GM12878 (cell line): Measurements from ENCODE around the gene GID8. TPM values are rescaled to one million over a fixed set of nuclear protein-coding genes. Genes with fewer than 3 reads are reported as not detected.
A peak's percentile ranks its signal among the peaks of the same experiment; 100 is the strongest.

Source experiments
- ATAC-seq: fragments of 200-7000 bp; cut with Tn5 transposase; 3 replicates; pipeline ENCODE4 v1.9.1; 2020; ENCODE audit warnings: mild to moderate bottlenecking, moderate library complexity
- BruUV-seq: library from RNA; stranded (reverse); fragments of 400-500 nt; replicated peaks from 2 replicates; lab custom pipeline; 2021; lab: Mats Ljungman, UMichigan
- CTCF ChIA-PET: fragments of 300-600 bp; sonication (Branson Sonifier 250); formaldehyde crosslinking; extraction: SDS; loops from one replicate; lab custom pipeline; 2021; ENCODE audit warnings: inconsistent platforms; lab: Yijun Ruan, JAX
- POLR2A ChIA-PET: fragments of 350-600 bp; formaldehyde crosslinking; extraction: SDS; loops from one replicate; lab custom pipeline; 2021; ENCODE audit warnings: inconsistent platforms; lab: Charles Lee
- RAD21 ChIA-PET: fragments of 300-600 bp; sonication (Branson Sonifier 250); formaldehyde crosslinking; loops from one replicate; lab custom pipeline; 2023; ENCODE audit warnings: antibody characterized with exemption; ENCODE audit not compliant: unreplicated experiment; lab: Charles Lee
- SMC1A ChIA-PET: fragments of 300-600 bp; sonication (Branson Sonifier 250); formaldehyde crosslinking; loops from one replicate; lab custom pipeline; 2023; ENCODE audit not compliant: unreplicated experiment, uncharacterized antibody; lab: Charles Lee
- DNase-seq: peaks from one replicate; pipeline ENCODE4 v3.0.0-alpha.2; 2011; ENCODE audit warnings: low read depth, low spot score
- FAIRE-seq: peaks from 3 replicates; lab custom pipeline; 2011; peaks lifted over from hg19 to GRCh38; lab: Jason Lieb, UNC
- H2AFZ ChIP-seq: 2 replicates; pipeline ENCODE4 v1.6.0; 2011; ENCODE audit warnings: low read depth, low read length, control low read depth; ENCODE audit not compliant: control insufficient read depth
- H3K27ac ChIP-seq: 2 replicates; pipeline ENCODE4 v1.5.1; 2011; ENCODE audit warnings: control low read depth; ENCODE audit not compliant: control insufficient read depth, insufficient read depth
- H3K27me3 ChIP-seq, 2 experiments: replicated peaks in 1 of 2; 2 replicates each; pipeline versions ENCODE4 v1.6.0 to v1.6.1; 2011; ENCODE audit warnings: low read length in 1 of 2; ENCODE audit not compliant: control insufficient read depth in 2 of 2, insufficient read depth in 2 of 2
- H3K36me3 ChIP-seq, 2 experiments: 2 replicates each; pipeline ENCODE4 v1.5.1; 2011; ENCODE audit warnings: low read length in 1 of 2; ENCODE audit not compliant: control insufficient read depth in 2 of 2, insufficient read depth in 2 of 2
- H3K4me1 ChIP-seq: 2 replicates; pipeline ENCODE4 v1.6.1; 2011; ENCODE audit warnings: mild to moderate bottlenecking, low read length, moderate library complexity, mixed read lengths; ENCODE audit not compliant: control insufficient read depth, insufficient read depth
- H3K4me2 ChIP-seq: 2 replicates; pipeline ENCODE4 v1.6.0; 2011; ENCODE audit warnings: control low read depth; ENCODE audit not compliant: control insufficient read depth, insufficient read depth
- H3K4me3 ChIP-seq: fragments of 200-600 bp; sonication (generic); 2 replicates; pipeline ENCODE4 v1.5.1; 2016
- H3K79me2 ChIP-seq: 2 replicates; pipeline ENCODE4 v1.6.0; 2011; ENCODE audit warnings: low read length; ENCODE audit not compliant: control insufficient read depth, insufficient read depth
- H3K9ac ChIP-seq: 2 replicates; pipeline ENCODE4 v1.8.0; 2011; ENCODE audit warnings: low read length, control low read depth, mixed read lengths; ENCODE audit not compliant: control insufficient read depth, insufficient read depth
- H3K9me3 ChIP-seq: replicated peaks from 3 replicates; pipeline ENCODE4 v1.5.1; 2011; ENCODE audit warnings: mild to moderate bottlenecking, low read length; ENCODE audit not compliant: control insufficient read depth, insufficient read depth
- H4K20me1 ChIP-seq: 2 replicates; pipeline ENCODE4 v1.6.0; 2011; ENCODE audit not compliant: control insufficient read depth, insufficient read depth
- CBFB ChIP-seq: IDR thresholded peaks from 2 replicates; pipeline ENCODE4 v1.6.1; 2016; ENCODE audit warnings: antibody characterized with exemption, low read depth
- CBX5 ChIP-seq: sonication (generic); IDR thresholded peaks from 2 replicates; pipeline ENCODE4 v1.6.1; 2016; ENCODE audit warnings: low read depth, moderate library complexity, mild to moderate bottlenecking, inconsistent platforms
- CREB1 ChIP-seq: IDR thresholded peaks from 2 replicates; pipeline ENCODE4 v1.6.1; 2012; ENCODE audit warnings: low read depth, mild to moderate bottlenecking, inconsistent platforms
- FOXK2 ChIP-seq: fragments of 450-650 bp; IDR thresholded peaks from 2 replicates; pipeline ENCODE4 v1.6.1; 2017; ENCODE audit warnings: mild to moderate bottlenecking, moderate library complexity
- HDGF ChIP-seq: fragments of 450-650 bp; IDR thresholded peaks from 2 replicates; pipeline ENCODE4 v1.6.1; 2016; ENCODE audit warnings: antibody characterized with exemption
- JUNB ChIP-seq: IDR thresholded peaks from 2 replicates; pipeline ENCODE4 v1.6.1; 2016; ENCODE audit warnings: antibody characterized with exemption, mild to moderate bottlenecking
- MEF2A ChIP-seq: IDR thresholded peaks from 2 replicates; pipeline ENCODE4 v1.6.1; 2011; ENCODE audit warnings: low read depth, mild to moderate bottlenecking, low read length, moderate library complexity; ENCODE audit not compliant: insufficient read depth
- NFIC ChIP-seq: IDR thresholded peaks from 2 replicates; pipeline ENCODE4 v1.6.1; 2012; ENCODE audit warnings: low read depth, mild to moderate bottlenecking, inconsistent platforms, low read length, moderate library complexity
- SMAD5 ChIP-seq: IDR thresholded peaks from 2 replicates; pipeline ENCODE4 v1.6.1; 2016; ENCODE audit warnings: antibody characterized with exemption, low read depth
- SREBF1 ChIP-seq: IDR thresholded peaks from 2 replicates; pipeline ENCODE4 v1.6.1; 2012; ENCODE audit warnings: mild to moderate bottlenecking, low read length
- ZBED1 ChIP-seq: IDR thresholded peaks from 2 replicates; pipeline ENCODE4 v1.6.1; 2016; ENCODE audit warnings: borderline replicate concordance
- WGBS: methylation state at CpG from one replicate; pipeline ENCODE4 v1.1.6; 2016; ENCODE audit warnings: low lambda C conversion rate; ENCODE audit not compliant: insufficient replicate concordance, insufficient coverage; ENCODE audit errors: missing lambda C conversion rate; 5-methylcytosine and 5-hydroxymethylcytosine counted together
- in situ Hi-C: fragments of 300-500 bp; cut with MboI; formaldehyde crosslinking; loops from 9 replicates; pipeline ENCODE4 v1.14.3; 2018; ENCODE audit warnings: mixed read lengths
- intact Hi-C: fragments of 100-400 bp; cut with micrococcal nuclease; formaldehyde crosslinking; loops from one replicate; pipeline ENCODE4 v1.14.2; 2022; ENCODE audit not compliant: unreplicated experiment
- polyA plus RNA-seq, 11 experiments: library from polyadenylated mRNA; depleted of rRNA in 4 of 11; unstranded in 6 of 11; stranded (reverse) in 5 of 11; fragments of >200 nt; fragmentation: Nextera tagmentation in 4 of 11; fragmentation: Illumina TruSeq in 1 of 11; extraction: Ambion mirVana in 4 of 11; extraction: Trizol in 1 of 11; gene quantifications; 1 replicate in 1 of 11; 2 replicates in 10 of 11; pipeline versions ENCODE4 v1.2.1 to v1.2.3, GENCODE V29; 2011 to 2016; ENCODE audit warnings: inconsistent platforms in 2 of 11, missing spikeins in 2 of 11, low read depth in 1 of 11
- total RNA-seq, 4 experiments: library from RNA; depleted of rRNA in 3 of 4; stranded (reverse); fragments of >200 nt in 3 of 4; fragmentation: Illumina TruSeq in 1 of 4; extraction: Trizol in 1 of 4; gene quantifications; 2 replicates each; pipeline versions ENCODE4 v1.2.1 to v1.2.3, GENCODE V29; 2013 to 2021
- TF ChIP-seq, protein P1 (sequence below): fragments of 450-650 bp; IDR thresholded peaks from 2 replicates; pipeline ENCODE4 v1.6.1; 2018; ENCODE audit warnings: mild to moderate bottlenecking, low read depth, moderate library complexity; ENCODE audit not compliant: partially characterized antibody
- TF ChIP-seq, protein P2 (sequence below): IDR thresholded peaks from 2 replicates; pipeline ENCODE4 v1.6.1; 2011; ENCODE audit warnings: borderline replicate concordance, low read depth, mild to moderate bottlenecking, moderate library complexity, low read length; ENCODE audit not compliant: insufficient read depth, poor library complexity, severe bottlenecking
- TF ChIP-seq, protein P3 (sequence below): fragments of 450-650 bp; IDR thresholded peaks from 2 replicates; pipeline ENCODE4 v1.6.1; 2017; ENCODE audit warnings: mild to moderate bottlenecking, low read depth, inconsistent platforms; ENCODE audit not compliant: poor library complexity, severe bottlenecking

GID8 gene
- total and polyA plus RNA-seq, 10 of the 15 experiments (the other 5 are each of a cell fraction or from before 2014, with no cell fraction given) = 12.0 to 33.8 (median 22.2) TPM

DNA sequence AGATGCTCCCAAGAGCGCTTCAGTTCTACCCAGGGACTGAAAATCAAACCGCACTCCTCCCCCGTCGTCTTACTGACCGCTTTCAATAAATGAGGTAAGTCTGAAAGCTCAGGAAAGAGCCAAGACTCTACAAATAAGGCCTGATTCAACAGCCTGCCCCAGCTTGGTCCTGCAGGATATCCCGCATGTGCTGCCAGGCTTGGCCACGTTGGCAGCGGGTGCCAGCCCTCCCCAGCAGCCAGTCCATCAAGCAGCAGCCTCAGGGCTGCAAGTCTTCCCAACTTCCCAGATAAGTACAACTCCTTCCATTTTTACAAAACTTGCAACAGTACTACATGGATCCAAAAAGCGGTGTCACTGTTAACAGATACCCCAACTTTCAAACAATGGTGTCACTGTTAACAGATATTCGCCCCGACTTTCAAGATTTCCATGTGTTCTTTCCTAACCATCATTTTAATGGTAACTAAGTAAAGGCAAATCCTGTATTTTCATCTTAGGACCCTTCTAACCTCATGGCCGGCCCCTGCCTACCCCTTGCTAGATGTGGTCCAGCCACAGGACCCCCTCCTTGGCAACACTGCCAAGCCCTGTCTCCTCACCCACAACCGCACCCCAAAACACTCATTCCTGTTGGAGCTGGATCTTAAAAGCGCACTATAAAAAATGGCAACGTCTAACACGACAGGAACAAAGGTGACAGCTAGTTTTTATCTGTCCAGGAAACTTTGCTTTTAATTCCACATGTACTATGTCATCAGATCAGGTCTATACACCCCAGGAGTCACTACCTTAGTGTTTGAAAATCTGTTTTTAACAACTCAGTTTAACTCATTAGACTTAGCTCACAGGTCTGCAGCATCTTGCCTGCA lies 39.6 kb upstream of the GID8 start (continued):
- TF ChIP-seq, protein P1, sequence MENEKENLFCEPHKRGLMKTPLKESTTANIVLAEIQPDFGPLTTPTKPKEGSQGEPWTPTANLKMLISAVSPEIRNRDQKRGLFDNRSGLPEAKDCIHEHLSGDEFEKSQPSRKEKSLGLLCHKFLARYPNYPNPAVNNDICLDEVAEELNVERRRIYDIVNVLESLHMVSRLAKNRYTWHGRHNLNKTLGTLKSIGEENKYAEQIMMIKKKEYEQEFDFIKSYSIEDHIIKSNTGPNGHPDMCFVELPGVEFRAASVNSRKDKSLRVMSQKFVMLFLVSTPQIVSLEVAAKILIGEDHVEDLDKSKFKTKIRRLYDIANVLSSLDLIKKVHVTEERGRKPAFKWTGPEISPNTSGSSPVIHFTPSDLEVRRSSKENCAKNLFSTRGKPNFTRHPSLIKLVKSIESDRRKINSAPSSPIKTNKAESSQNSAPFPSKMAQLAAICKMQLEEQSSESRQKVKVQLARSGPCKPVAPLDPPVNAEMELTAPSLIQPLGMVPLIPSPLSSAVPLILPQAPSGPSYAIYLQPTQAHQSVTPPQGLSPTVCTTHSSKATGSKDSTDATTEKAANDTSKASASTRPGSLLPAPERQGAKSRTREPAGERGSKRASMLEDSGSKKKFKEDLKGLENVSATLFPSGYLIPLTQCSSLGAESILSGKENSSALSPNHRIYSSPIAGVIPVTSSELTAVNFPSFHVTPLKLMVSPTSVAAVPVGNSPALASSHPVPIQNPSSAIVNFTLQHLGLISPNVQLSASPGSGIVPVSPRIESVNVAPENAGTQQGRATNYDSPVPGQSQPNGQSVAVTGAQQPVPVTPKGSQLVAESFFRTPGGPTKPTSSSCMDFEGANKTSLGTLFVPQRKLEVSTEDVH = no peak
- TF ChIP-seq MEF2A (no peak), ZBED1 (no peak), CREB1 (no peak)

DNA sequence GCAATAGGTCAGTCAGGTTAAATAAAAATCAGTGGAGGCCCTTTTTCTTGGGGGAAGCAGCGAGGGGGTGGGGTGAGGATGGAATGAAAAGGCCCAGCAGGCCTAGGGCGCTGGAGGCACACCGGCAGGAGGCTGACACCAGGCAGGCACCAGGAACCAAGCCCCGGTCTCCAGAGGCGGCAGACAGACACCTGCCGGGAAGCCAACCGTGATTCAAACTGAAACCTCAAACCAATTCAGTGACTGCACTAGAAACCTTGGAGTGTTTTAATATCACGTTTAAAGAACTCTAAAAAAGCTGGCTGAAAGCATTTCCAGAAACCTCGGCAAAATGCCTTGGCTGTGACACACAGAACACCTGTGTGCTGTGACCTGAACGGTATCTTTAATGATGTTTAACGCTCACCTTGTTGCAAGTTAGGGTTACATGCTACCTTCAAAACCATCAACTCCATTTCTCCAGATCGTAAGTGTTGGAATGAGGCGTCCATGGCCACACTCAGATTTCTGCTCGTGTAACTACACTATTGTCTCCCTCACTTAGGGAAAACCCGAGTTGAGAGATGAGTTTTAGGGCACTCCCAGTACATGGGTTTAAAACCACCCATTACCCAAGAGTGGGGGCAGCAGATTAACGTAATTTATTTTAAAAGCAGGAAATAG lies 38.8 kb upstream of the GID8 start:
- H3K27me3 ChIP-seq = no peaks in the 10 kb centered on the region
- 3% methylated on average over 16 of the region's 16 CpGs for WGBS
- no peak overlapping the region for H2AFZ ChIP-seq
- ChIA-PET POLR2A (interaction anchor here (0.7 to 1.2 kb wide), 2 partner anchors 37 to 110 kb away, joined by 3 to 4 read pairs; no protein-coding TSS in a partner anchor), RAD21 (interaction anchor here (0.8 to 4.4 kb wide), 5 partner anchors 25 to 110 kb away, joined by 3 to 21 read pairs (median 5); no protein-coding TSS in a partner anchor), SMC1A (interaction anchor here (0.6 to 3.0 kb wide), 14 partner anchors 10 to 487 kb away, joined by 3 to 21 read pairs (median 4); no protein-coding TSS in a partner anchor), CTCF (interaction anchor here (0.8 to 8.2 kb wide), 11 partner anchors 9 to 110 kb away, joined by 3 to 92 read pairs (median 5); partner anchors contain the start of genes DIDO1 and SLC17A9)
- peak overlapping the region; percentile 48 for H3K4me3 ChIP-seq
- peaks cover 25% of the 10 kb centered on the region for H3K4me1 ChIP-seq
- DNase-seq (no peak), FAIRE-seq (peak; percentile 92), ATAC-seq (peak; percentile 58)
- no peaks in the 10 kb centered on the region for H3K9me3 ChIP-seq
- H4K20me1 ChIP-seq = peaks cover 3% of the 10 kb centered on the region; the same call in 1 of the 2 replicates
- peaks cover 12 to 36% of the 10 kb centered on the region in 2 experiments for H3K36me3 ChIP-seq
- H3K27ac ChIP-seq = peak overlapping the region; percentile 17
- no TSS peak for BruUV-seq
- in situ Hi-C loops = no loop called here
- peak overlapping the region; percentile 0; the same call in 1 of the 2 replicates for H3K9ac ChIP-seq
- peak overlapping the region; percentile 91 for H3K4me2 ChIP-seq
- peaks cover 2% of the 10 kb centered on the region; the same call in 1 of the 2 replicates for H3K79me2 ChIP-seq
- intact Hi-C loops = no loop called here
- peak; percentile 49; the same call in 1 of the 2 replicates for TF ChIP-seq NFIC
- TF ChIP-seq HDGF = no peak
- no peak for TF ChIP-seq CBX5
- TF ChIP-seq, protein P2, sequence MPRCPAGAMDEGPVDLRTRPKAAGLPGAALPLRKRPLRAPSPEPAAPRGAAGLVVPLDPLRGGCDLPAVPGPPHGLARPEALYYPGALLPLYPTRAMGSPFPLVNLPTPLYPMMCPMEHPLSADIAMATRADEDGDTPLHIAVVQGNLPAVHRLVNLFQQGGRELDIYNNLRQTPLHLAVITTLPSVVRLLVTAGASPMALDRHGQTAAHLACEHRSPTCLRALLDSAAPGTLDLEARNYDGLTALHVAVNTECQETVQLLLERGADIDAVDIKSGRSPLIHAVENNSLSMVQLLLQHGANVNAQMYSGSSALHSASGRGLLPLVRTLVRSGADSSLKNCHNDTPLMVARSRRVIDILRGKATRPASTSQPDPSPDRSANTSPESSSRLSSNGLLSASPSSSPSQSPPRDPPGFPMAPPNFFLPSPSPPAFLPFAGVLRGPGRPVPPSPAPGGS = no peak
- TF ChIP-seq SREBF1 = no peak
- TF ChIP-seq CBFB = 0 out of 2 replicates have a peak, but pooled peaks have one; percentile 4
- no peak for TF ChIP-seq SMAD5
- TF ChIP-seq CREB1 = 0 out of 2 replicates have a peak, but pooled peaks have one; percentile 33
- TF ChIP-seq FOXK2 = no peak
- peak; percentile 69; the same call in 1 of the 2 replicates for TF ChIP-seq JUNB
- TF ChIP-seq, protein P3, sequence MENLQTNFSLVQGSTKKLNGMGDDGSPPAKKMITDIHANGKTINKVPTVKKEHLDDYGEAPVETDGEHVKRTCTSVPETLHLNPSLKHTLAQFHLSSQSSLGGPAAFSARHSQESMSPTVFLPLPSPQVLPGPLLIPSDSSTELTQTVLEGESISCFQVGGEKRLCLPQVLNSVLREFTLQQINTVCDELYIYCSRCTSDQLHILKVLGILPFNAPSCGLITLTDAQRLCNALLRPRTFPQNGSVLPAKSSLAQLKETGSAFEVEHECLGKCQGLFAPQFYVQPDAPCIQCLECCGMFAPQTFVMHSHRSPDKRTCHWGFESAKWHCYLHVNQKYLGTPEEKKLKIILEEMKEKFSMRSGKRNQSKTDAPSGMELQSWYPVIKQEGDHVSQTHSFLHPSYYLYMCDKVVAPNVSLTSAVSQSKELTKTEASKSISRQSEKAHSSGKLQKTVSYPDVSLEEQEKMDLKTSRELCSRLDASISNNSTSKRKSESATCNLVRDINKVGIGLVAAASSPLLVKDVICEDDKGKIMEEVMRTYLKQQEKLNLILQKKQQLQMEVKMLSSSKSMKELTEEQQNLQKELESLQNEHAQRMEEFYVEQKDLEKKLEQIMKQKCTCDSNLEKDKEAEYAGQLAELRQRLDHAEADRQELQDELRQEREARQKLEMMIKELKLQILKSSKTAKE = peak; percentile 55
